ENCODE results near the gene ADAMTS19. TPM values are rescaled to one million over a fixed set of nuclear protein-coding genes. Genes with fewer than 3 reads are reported as not detected.

The ADAMTS19 gene
- total RNA-seq, 2 experiments from 2014 or later, result not detected

DNA sequence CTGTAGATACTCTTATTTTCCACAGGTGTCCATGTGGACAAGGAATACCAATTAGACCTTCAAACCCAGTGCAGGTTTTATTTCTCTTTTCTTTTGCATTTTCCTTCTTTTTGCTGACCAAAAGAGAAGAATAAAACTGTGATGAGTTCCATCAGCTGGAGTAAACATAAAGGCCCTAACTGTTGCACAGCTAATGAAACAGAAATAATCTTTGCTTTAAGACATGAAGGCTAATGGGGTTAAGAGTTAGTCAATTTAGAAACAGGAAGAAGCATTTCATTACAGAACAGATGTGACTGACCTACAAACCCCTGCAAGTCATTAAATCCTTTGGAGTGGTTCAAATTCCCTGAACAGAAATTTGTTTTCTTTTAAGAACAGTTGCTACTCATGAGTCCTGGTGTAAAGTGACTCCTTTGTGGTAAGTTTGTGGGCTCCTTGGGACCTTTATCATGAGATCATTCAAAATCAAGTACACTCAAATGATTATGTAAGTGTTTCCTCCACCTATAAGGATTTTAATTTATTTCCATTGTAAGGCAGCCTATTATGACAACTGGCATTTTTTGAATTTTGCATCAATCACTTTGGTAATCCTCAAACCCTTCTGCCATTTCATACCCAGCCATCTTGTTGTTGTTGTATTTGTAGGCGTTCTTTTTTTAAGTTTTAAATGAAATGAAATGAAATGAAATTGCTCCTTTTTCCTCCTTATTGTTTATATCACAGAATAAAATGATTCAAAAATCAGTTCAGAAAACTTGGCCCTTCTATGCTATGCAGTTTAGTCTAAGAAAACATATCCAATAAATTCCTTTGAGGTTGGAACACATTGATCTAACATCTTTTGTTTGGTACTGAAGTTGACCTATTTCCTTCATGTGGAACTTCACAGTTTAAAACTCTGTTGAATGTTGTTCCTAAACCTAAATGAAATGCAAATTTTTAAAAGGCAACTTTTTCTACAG lies 289.1 kb downstream of the ADAMTS19 start:
- CTCF ChIA-PET, result no interaction called here
- POLR2A ChIA-PET, result no interaction called here

DNA sequence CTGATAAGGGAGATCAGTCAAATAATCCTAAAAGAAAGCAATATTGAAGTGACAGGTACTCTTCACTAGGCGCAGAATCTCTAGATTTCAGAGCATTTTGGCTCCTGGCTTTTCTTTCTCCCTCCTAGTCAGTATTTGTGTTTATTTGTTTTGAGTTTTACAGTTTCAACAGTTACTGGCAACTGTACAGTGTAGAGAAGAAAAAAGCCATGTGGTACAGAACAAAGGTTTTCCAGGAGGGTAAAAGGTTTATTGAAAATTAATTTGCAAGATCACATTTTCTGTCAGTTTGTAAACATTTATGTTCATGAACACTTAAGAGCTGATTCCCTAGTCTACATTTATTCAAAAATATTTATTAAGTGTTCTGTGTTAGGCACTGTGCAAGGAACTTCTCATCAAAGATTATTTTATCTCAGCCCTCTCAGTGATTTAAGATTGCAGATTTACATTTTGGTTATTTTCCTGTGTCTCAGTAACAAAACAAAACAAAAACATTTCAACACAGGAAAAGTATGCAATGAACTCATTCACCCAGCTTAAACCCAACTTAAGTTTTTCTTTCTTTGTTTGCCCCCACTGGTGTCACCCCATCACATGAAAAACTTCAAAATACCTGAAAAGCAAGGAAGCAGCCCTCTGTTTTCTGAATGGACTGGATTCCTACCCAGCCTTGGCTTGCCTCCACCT lies 300.7 kb downstream of the ADAMTS19 start:
- POLR2A ChIA-PET, result no interaction called here
- CTCF ChIA-PET, result no interaction called here

DNA sequence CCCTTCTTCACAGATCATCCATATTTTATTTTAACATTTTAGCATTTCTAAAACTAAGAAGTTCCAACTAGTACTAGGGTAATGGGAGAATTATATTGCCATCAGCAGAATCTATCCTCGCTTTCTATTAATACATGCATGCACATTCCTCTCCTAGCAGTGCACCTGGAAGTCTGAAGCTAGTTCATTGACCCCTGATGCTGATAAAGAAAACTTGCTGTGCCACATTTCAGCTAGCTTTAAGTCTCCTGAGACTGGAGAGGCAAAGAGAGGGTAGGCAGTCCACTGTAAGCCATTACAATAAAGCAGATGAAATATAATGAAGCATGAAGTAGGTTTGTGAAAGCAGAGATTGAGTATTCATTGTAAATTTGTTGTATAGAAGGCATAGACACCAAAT lies 303.6 kb downstream of the ADAMTS19 start:
- ChIA-PET CTCF (interaction anchor here (1.5 kb wide), 1 partner anchor 858 kb away, joined by 4 read pairs; no protein-coding TSS in a partner anchor), POLR2A (no interaction called here)

DNA sequence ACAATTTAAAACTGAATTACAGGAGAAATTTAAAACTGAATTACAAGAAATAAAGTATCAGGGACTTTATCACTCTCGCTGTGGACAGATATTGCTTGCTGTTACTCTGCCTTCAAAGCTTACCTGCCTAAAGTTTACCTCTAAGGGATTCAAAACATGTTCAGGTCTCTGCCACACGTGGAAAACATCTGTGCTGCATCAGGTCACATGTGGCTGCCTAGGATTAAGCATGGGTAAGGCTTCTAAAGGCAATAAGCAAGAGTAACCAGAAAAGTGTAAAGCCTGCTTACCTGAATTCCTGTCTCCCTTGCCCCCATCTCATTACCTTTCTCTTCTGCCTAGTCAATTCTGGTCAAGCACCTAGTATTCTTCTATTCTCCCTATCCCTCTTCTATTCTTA lies 306.7 kb downstream of the ADAMTS19 start:
- ChIA-PET CTCF (interaction anchor here (0.8 to 1.0 kb wide), 2 partner anchors 12 to 86 kb away, joined by 3 read pairs; no protein-coding TSS in a partner anchor), POLR2A (no interaction called here)

DNA sequence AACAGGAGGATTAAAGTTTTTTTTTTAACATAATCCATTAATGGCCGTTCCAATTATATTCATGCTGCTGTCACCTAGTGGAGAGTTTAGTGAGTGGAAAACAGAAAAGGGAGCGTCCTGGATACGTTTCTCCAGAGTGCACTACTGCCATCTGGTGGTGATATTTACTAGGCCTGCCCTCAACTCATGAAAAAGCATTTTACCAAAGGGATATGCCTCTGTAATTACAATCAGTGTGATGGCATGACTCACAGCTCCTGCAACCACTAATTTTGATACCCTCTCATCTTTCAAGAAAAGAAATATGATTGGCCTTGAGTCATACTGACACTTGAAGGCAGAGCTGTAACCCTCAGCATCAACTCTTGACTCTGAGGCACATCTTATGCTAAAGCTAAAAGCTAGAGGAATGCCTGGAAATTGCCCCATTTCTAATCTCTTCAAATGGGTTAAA lies 307.9 kb downstream of the ADAMTS19 start:
- CTCF ChIA-PET, result interaction anchor here (0.7 to 1.0 kb wide), 4 partner anchors 8 to 85 kb away, joined by 3 to 4 read pairs (median 3); no protein-coding TSS in a partner anchor
- POLR2A ChIA-PET, result no interaction called here

DNA sequence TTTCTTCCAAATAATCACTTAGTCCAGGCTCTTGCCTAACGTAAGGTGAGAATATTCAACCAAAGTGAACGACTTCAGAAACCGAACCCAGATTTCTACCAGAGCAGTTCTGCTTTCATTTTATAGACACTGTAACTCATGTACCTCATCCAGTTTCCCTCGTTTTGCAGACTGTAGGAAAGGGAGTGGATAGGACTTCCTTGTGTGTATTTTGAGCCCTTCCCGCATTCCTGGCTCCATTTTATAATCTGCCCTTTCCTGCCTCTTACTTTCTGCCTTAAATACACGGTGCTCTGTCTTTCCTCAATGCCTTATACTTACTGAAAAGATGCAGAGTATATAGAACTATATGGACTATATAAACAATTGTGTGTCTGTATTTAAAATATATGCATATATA lies 308.6 kb downstream of the ADAMTS19 start:
- POLR2A ChIA-PET, result no interaction called here
- CTCF ChIA-PET, result interaction anchor here (0.8 to 1.0 kb wide), 2 partner anchors 9 to 11 kb away, joined by 3 to 4 read pairs; no protein-coding TSS in a partner anchor

DNA sequence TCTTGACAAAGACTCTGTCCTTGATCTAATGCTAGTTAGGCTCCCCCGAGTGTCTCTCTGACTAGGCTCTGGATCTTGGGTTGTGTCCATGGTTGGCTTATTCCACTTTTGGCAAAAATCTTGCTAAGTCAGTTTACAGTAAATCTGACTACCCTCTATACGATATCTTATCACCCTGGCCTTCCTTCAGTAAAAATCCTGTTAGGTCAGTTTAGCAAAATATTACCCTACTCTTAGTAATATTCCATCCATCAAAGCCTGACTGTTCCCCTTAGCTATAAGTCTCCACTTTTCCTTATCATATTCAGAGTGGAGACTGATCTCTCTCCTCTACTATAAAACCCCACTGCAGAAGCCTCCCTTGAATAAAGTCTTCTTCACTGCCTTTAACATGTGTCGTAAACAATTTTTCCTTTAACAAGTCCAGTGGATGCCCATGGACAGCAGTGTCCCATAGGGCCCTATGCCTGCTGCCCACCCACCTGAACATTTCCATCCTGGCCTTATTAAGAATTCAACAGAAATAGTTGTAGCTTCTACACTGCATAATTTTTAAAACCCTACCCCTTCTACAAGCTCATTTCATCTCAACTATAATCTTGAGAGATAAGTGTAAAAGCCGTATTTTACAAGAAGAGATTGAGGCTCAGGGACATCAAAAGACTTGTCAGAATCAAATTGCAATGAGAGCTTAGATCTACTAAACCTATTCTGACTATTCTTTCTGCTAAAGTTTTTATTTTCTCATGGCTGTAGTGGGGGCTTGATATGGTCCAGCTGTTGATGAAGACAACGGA lies 310.1 kb downstream of the ADAMTS19 start:
- CTCF ChIA-PET, result interaction anchor here (2.2 kb wide), 1 partner anchor 82 kb away, joined by 22 read pairs; no protein-coding TSS in a partner anchor
- POLR2A ChIA-PET, result no interaction called here

DNA sequence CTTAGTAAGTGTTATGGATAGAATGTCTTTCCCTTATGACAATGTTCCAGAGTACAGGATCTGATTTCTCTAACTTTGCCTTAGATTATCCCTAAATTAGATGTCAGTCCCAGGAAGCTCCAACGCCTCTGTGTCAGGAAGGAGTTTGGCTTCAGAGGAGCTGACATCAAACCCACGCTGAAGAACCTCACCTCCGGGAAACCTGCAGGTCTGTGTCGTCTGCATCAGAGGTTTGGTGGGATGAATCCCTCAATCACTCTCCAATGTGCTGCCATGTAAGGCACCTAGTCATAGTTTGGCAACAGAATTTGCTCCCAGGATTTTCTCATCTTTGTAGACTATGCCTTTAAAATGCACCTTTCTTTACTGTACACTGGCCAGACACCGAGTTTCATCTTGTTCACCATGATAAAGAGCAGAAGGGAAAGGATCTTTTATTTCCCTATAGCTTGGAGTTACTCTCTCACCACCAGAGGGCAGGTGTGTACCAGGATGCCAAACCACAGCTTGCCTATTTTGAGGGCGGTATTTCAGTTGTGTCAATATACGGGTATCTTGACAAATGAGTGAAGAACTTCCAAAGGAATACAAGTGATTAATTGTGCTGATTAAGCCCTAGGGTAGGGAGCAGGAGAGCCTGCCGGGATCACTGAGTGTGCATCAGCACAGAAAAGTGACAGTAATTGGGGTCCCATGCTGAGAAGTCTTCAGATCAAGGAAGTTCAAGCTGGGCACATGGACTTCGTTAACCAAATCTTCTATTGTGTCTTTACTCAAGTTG lies 311.1 kb downstream of the ADAMTS19 start:
- ChIA-PET CTCF (interaction anchor here (0.8 to 2.2 kb wide), 4 partner anchors 81 to 864 kb away, joined by 3 to 22 read pairs (median 3); no protein-coding TSS in a partner anchor), POLR2A (no interaction called here)

DNA sequence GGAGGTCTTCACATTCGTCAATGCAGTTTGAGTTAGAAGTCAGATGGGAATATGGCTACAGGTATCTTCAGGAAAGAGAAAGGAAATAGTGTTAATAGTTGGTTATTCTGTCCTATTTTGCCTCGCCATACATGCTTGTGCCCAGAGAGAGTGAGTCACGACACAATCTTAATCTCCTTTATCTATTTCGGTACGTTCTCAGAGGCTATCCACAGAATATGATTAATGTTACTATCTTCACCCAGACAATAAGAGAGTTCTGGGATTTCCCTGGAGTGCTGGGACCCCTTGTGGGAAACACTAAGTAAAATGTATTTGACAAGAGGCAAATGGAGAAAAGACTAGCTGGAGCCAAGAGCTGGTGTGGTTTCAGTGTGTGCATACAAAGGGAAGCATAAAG lies 313.3 kb downstream of the ADAMTS19 start:
- POLR2A ChIA-PET, result no interaction called here
- CTCF ChIA-PET, result no interaction called here

DNA sequence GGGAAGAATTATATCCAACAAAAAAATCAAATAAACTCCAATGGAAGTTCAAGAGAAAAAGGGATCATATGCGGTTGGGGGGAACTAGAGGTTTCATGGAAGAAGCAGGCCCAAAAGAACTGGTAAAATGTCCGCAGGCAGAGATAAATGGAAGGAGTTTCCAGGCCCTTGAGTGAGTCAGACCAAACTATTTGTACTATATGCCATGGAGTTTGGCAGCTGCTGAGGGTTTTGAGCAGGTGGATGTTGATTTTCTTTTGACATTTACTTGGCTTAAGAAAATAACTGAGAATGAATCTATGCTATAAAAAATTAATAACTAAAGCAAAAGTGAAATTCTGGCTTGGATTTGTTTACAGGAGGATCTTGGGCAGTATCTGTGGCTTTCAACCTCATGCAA lies 321.5 kb downstream of the ADAMTS19 start:
- ChIA-PET CTCF (no interaction called here), POLR2A (no interaction called here)
